ENCODE measurements around the gene ENTPD7.

The ENTPD7 gene

DNA sequence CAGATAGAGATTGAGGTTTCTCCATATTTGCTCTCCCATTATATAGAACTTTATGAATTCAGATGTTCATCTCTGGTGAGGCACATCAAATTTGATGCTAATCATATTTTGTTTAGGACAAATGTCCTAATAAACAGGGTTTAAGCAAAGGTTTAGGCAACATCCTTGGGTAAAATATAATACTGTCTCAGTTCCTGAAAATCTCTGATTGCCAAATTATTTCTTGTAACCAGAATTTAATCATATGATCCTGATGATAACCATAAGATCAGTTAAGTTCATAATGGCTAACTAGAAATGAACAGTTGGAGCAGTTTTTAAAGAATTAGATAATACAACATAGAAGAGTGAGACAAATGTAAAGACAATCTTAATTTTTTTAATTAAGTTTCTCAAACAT is 91.3 kb downstream of the ENTPD7 start:
- DNase-seq = no peak

DNA sequence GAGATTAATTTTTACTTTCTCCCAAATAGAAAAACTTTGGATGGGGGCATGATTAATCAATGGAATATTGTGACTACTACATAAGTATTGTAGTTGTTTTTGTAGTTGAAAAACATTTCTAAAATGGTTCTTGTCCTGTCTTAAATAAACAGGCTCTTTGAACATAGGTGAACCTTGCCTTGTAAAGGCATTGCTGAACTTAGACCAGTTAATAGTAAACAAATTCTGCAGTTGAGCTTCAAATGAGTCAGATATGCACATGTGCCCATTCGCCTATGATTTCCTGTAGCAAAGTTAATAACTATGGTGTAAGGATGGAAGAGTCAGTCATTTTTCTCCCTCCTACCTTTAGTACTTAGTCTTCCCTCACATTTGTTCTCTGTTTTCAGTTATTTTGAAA is 95.4 kb downstream of the ENTPD7 start:
- DNase-seq = no peak
